A673 (cell line): ENCODE data around the gene HPN. TPM values are rescaled to one million over a fixed set of nuclear protein-coding genes. Genes with fewer than 3 reads are reported as not detected.

ENCODE experiments used
- BruUV-seq: library from RNA; stranded (reverse); fragments of 400-500 nt; replicated peaks from 2 replicates; lab custom pipeline; 2021; lab: Mats Ljungman, UMichigan
- CTCF ChIA-PET: fragments of 300-600 bp; sonication (Branson Sonifier 250); formaldehyde crosslinking; loops from one replicate; lab custom pipeline; 2022; ENCODE audit warnings: antibody characterized with exemption; lab: Charles Lee
- POLR2A ChIA-PET: fragments of 300-600 bp; sonication (Branson Sonifier 250); formaldehyde crosslinking; loops from one replicate; lab custom pipeline; 2022; ENCODE audit warnings: antibody characterized with exemption; ENCODE audit not compliant: low non-redundant PET; lab: Charles Lee
- DNase-seq: peaks from one replicate; pipeline ENCODE4 v3.0.0-alpha.2; 2015; ENCODE audit warnings: low spot score
- H3K27ac ChIP-seq: fragments of 200-600 bp; sonication (generic); 2 replicates; pipeline ENCODE4 v1.5.1; 2016; ENCODE audit warnings: mixed run types, low read depth, mild to moderate bottlenecking, mixed read lengths, antibody characterized with exemption, low read length; ENCODE audit not compliant: poor library complexity, severe bottlenecking
- H3K27me3 ChIP-seq: fragments of 200-600 bp; sonication (generic); replicated peaks from 2 replicates; pipeline ENCODE4 v1.6.1; 2017; ENCODE audit warnings: mixed run types, low read depth, mild to moderate bottlenecking, mixed read lengths, antibody characterized with exemption, low read length; ENCODE audit not compliant: insufficient read depth, poor library complexity
- H3K36me3 ChIP-seq: fragments of 200-600 bp; sonication (generic); 2 replicates; pipeline ENCODE4 v1.6.1; 2016; ENCODE audit warnings: mixed run types, mild to moderate bottlenecking, mixed read lengths, antibody characterized with exemption, low read length; ENCODE audit not compliant: insufficient read depth, poor library complexity, severe bottlenecking
- H3K4me1 ChIP-seq: fragments of 200-600 bp; sonication (generic); 2 replicates; pipeline ENCODE4 v1.6.1; 2017; ENCODE audit warnings: mixed run types, mild to moderate bottlenecking, mixed read lengths, antibody characterized with exemption, low read length; ENCODE audit not compliant: insufficient read depth, poor library complexity, severe bottlenecking
- H3K4me3 ChIP-seq: fragments of 200-600 bp; sonication (generic); 2 replicates; pipeline ENCODE4 v1.5.1; 2016; ENCODE audit warnings: low read depth, mixed run types, mild to moderate bottlenecking, mixed read lengths, low read length; ENCODE audit not compliant: poor library complexity, severe bottlenecking
- H3K9me3 ChIP-seq: fragments of 200-600 bp; sonication (generic); 2 replicates; pipeline ENCODE4 v1.6.1; 2016; ENCODE audit warnings: mixed run types, low read depth, mild to moderate bottlenecking, mixed read lengths, antibody characterized with exemption, low read length; ENCODE audit not compliant: poor library complexity, severe bottlenecking
- EZH2 ChIP-seq: fragments of 200-600 bp; sonication (generic); IDR thresholded peaks from 2 replicates; pipeline ENCODE4 v1.6.1; 2017; ENCODE audit warnings: borderline replicate concordance, low read depth, mild to moderate bottlenecking, mixed read lengths, antibody characterized with exemption, low read length; ENCODE audit not compliant: poor library complexity, severe bottlenecking
- intact Hi-C: fragments of 100-400 bp; cut with micrococcal nuclease; formaldehyde crosslinking; loops from one replicate; pipeline ENCODE4 v1.10.0; 2022; ENCODE audit not compliant: unreplicated experiment
- total RNA-seq: library from RNA; stranded (reverse); gene quantifications from 2 replicates; pipeline ENCODE4 v1.2.3, GENCODE V29; 2021
- TF ChIP-seq, protein P1 (sequence below): fragments of 300-800, 200-600 bp; sonication (generic); conservative IDR thresholded peaks from 2 replicates; pipeline ENCODE4 v1.5.1; 2017; ENCODE audit warnings: low read depth, mild to moderate bottlenecking, antibody characterized with exemption, low read length, moderate library complexity, mixed read lengths

Gene HPN
- total RNA-seq, 1 experiment from 2014 or later = not detected

DNA sequence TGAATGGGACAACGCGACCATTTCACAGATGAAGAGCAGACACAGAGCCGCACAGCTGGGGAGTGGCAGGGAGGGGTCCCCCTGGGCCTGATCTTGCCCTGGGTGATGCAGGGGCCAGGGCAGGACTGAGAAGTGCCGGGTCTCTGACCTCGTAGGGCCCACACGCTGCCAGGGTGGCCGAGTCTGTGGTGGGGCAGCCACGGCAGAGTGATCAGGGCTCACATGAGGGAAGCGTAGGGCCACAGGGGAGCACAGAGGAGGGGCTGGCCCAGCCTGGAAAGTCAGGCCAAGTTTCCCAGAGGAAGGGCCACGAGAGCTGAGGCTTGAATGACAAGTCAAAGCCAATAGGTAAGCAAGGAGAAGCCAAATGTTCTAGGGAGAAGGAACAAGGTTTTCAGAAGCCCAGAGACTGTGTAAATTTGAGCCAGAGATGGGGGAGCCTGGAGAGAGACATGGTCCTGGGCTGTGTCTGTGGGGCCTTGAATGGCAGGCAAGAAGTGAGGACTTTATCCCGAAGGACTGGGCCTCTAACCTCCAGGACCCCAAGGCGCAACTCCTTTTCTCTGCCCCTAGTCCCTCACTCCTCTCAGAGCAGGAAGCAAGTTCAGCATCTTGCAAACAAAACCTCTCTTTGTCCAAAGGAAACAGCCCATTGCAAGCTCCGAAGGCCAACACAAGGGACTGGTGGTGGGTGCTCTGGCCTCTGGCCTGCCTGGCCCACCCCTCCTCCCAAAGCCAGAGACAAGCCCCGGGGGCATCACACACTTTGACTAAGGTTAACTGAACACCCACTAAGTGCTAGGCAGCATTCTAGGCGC, 42.4 kb downstream of the HPN start:
- H3K9me3 ChIP-seq = no peaks in the 10 kb centered on the region
- H3K27ac ChIP-seq = no peak overlapping the region
- TF ChIP-seq, protein P1, sequence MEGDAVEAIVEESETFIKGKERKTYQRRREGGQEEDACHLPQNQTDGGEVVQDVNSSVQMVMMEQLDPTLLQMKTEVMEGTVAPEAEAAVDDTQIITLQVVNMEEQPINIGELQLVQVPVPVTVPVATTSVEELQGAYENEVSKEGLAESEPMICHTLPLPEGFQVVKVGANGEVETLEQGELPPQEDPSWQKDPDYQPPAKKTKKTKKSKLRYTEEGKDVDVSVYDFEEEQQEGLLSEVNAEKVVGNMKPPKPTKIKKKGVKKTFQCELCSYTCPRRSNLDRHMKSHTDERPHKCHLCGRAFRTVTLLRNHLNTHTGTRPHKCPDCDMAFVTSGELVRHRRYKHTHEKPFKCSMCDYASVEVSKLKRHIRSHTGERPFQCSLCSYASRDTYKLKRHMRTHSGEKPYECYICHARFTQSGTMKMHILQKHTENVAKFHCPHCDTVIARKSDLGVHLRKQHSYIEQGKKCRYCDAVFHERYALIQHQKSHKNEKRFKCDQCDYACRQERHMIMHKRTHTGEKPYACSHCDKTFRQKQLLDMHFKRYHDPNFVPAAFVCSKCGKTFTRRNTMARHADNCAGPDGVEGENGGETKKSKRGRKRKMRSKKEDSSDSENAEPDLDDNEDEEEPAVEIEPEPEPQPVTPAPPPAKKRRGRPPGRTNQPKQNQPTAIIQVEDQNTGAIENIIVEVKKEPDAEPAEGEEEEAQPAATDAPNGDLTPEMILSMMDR = no peak
- TF ChIP-seq EZH2 = no peak
- H3K36me3 ChIP-seq = no peaks in the 10 kb centered on the region
- ChIA-PET CTCF (no interaction called here), POLR2A (no interaction called here)
- no peak for DNase-seq
- BruUV-seq = no TSS peak
- no peaks in the 10 kb centered on the region for H3K27me3 ChIP-seq
- intact Hi-C loops = no loop called here
- H3K4me3 ChIP-seq = no peak overlapping the region
- no peaks in the 10 kb centered on the region for H3K4me1 ChIP-seq

DNA sequence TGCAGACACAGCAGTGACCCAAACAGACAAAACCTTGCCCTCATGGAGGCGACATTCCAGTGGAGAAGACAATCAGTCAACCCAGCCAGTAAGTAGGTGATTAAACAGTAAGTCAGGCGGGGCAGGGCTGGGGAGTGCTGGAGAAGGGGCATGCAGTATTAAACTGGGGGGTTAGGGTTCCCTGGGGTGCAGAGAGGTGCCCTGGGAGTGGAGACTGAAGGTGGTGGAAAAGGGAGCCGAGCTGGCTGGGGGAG, 42.9 kb downstream of the HPN start:
- Histone ChIP-seq H3K27ac (no peak overlapping the region), H3K36me3 (no peaks in the 10 kb centered on the region), H3K27me3 (no peaks in the 10 kb centered on the region), H3K9me3 (no peaks in the 10 kb centered on the region), H3K4me1 (no peaks in the 10 kb centered on the region), H3K4me3 (no peak overlapping the region)
- intact Hi-C loops = no loop called here
- BruUV-seq = no TSS peak
- no peak for TF ChIP-seq EZH2
- TF ChIP-seq, protein P1 = no peak
- ChIA-PET POLR2A (no interaction called here), CTCF (no interaction called here)
- no peak for DNase-seq

DNA sequence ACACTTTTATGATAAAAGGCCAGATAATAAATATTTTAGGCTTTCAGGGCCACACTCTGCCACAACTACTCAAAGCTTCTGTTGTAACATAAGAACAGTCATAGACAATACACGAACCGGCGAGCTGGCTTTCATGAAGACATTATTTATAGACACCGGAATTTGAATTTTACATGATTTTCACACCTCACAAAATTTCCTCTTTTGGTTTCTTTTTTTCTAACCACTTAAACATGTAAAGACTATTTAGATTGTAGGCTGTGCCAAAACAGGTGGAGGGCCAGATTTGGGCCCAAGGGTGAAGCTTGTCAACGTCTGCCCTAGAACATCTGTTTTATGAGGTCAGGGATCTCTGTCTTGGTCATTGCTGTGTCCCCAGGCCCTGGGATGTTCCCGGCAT, 44.4 kb downstream of the HPN start:
- no peak for TF ChIP-seq EZH2
- TF ChIP-seq, protein P1 = no peak
- Histone ChIP-seq H3K4me3 (no peak overlapping the region), H3K27me3 (no peaks in the 10 kb centered on the region), H3K4me1 (peaks cover 5% of the 10 kb centered on the region), H3K36me3 (no peaks in the 10 kb centered on the region), H3K27ac (no peak overlapping the region), H3K9me3 (no peaks in the 10 kb centered on the region)
- CTCF ChIA-PET = interaction anchor here (0.9 kb wide), 1 partner anchor 19 kb away, joined by 3 read pairs; no protein-coding TSS in a partner anchor
- no peak for DNase-seq
- intact Hi-C loops = no loop called here
- BruUV-seq = no TSS peak
- POLR2A ChIA-PET = no interaction called here
